ENCODE results near the gene THADA. TPM values are rescaled to one million over a fixed set of nuclear protein-coding genes. Genes with fewer than 3 reads are reported as not detected.
"Not testable (repeated sequence)": the region's sequence is repeated elsewhere in the genome, so short reads cannot be mapped to it uniquely, and the experiment has no call there.

The THADA gene
- total RNA-seq, 2 donors from 2014 or later: 23.7 to 69.5 TPM

DNA sequence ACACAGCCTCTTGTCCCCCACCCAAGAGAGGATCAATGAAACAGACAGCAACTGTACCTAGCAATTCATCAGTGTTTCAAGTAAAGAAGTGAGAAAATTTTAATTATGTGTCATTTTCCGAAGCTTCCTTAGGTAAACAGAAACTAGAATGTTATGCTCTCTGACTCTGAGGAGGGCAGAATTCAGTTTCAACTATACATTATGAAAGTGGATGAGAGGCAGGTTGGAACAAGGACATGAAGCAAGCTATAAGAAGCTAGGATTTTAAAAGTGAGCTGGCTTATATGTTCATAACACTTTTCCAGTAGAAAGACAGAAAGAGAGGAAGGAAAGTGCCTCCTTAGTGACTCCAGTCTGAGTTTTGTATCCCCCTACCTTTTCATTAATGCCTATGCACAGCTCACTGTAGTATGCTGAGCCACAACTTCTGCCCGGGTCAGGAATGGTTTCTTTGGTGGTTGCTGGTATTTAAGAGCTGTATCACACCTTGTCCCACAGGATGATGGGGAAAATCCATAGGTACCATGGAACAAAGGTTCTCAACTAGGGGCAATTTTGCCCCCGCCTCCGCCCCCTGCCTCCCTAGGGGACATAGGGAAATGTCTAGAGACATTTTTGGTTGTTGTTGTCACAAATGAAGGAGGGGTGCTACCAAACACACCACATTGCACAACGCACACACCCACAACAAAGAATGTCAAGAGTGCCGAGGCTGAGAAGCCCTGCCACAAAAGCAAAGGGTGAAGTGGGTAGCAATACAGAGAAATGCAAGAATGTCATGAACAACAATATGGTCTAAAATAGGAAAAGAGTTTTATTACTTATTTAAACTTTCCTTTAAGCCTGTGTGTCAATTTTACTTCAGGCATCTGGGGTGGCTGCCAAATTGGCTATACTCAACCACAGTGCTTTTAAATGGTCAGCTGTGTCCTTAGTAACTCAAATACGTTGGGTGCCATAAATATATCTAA, 208.5 kb downstream of the THADA start:
- ATAC-seq: peak; percentile 76 to 80
- no peak for DNase-seq (ENCODE audit: low spot score)
- Mint-ChIP-seq H3K4me1 (ENCODE audit: low read depth in 2 of 2) (peaks cover 36 to 55% of the 10 kb centered on the region in 2 donors), H3K4me3 (peak overlapping the region; percentile 27), H3K36me3 (peaks cover under 1% of the 10 kb centered on the region), H3K9me3 (no peaks in the 10 kb centered on the region), H3K27ac (peak overlapping the region; percentile 13 to 70), H3K27me3 (no peaks in the 10 kb centered on the region)

DNA sequence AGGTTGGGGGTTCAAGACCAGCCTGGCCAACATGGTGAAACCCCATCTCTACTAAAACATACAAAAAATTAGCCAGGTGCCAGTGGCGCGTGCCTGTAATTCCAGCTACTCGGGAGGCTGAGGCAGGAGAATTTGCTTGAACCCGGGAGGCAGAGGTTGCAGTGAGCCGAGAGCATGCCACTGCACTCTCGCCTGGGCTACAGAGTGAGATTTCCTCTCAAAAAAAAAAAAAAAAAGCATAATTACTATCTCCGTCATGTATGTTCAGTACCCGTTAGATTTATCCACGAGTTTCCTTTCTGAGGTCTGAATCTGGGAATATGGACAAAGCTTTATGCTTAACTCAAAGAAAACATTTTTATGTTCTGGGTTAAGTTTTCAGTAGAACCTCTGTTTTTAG, 209.2 kb downstream of the THADA start:
- Mint-ChIP-seq H3K4me3 (peak overlapping the region; percentile 27), H3K27ac (peak overlapping the region; percentile 13 to 70), H3K4me1 (ENCODE audit: low read depth in 2 of 2) (peaks cover 36 to 53% of the 10 kb centered on the region in 2 donors)
- not testable (repeated sequence) for H3K9me3 Mint-ChIP-seq; H3K36me3 Mint-ChIP-seq; DNase-seq (ENCODE audit: low spot score); H3K27me3 Mint-ChIP-seq; ATAC-seq

DNA sequence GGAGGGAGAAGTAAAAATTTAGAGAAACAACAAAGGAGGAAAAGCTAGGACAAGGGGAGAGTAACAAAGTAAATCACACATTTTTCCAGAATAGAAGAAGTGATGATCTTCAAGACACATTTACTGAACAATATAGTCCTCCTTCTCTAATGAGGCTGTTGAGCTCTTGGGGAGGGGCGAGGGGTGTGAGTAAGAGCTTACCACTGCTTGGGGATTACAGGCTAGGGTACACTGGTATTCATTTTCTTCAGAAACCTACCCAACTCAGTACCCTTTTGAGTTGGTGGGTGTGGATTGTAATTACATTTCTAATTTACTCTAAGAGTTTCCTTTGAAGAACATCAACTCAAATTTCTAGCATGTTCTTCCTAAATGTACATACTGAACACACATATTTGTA, 211.7 kb downstream of the THADA start:
- no peaks in the 10 kb centered on the region for H3K9me3 Mint-ChIP-seq
- H3K4me3 Mint-ChIP-seq: peak overlapping the region; percentile 21
- ATAC-seq (no peak), DNase-seq (ENCODE audit: low spot score) (no peak)
- no peaks in the 10 kb centered on the region for H3K36me3 Mint-ChIP-seq
- H3K4me1 Mint-ChIP-seq (ENCODE audit: low read depth in 2 of 2): peaks cover 25 to 40% of the 10 kb centered on the region in 2 donors
- no peaks in the 10 kb centered on the region for H3K27me3 Mint-ChIP-seq
- peak overlapping the region; percentile 2 to 24 for H3K27ac Mint-ChIP-seq

DNA sequence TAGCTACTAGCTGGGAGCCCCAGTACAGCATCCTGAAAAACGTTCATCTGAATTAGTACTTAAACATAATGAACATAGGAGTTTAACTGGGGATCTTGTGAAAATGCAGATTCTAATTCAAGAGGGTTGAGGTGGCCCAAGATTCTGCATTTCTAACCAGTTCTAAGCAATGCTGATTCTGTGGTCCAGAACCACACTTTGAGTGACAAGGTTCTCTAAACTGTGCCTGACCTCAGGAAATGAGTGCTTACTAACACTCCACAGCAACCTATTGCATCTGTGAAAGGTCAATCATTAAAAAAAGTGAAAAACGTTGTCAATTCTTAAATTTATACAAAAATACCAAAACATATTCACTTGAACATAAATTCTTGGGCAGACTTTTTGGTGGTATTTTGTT, 212.3 kb downstream of the THADA start:
- H3K9me3 Mint-ChIP-seq: no peaks in the 10 kb centered on the region
- peaks cover 21 to 34% of the 10 kb centered on the region in 2 donors for H3K4me1 Mint-ChIP-seq (ENCODE audit: low read depth in 2 of 2)
- ATAC-seq: peak in 1 of 2 donors; percentile 72
- no peak for DNase-seq (ENCODE audit: low spot score)
- H3K27me3 Mint-ChIP-seq: no peaks in the 10 kb centered on the region
- no peak overlapping the region for H3K4me3 Mint-ChIP-seq
- peak overlapping the region; percentile 2 to 24 for H3K27ac Mint-ChIP-seq
- H3K36me3 Mint-ChIP-seq: no peaks in the 10 kb centered on the region

DNA sequence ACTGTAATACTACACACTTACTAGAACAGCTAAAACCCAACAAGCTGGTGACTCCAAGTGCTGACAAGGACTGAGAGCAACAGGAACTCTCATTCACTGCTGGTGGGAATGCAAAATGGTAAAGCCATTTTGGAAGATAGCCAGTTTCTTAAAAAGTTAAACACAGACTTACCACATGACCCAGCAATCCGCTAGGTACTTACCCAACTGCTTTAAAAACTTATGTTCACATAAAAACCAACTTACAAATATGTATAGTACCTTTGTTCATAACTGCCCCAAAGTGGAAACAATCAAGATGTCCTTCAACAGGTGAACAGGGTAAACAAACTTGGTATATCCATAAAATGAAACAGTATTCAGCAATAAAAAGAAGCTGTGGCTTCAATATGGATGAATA, 216.3 kb downstream of the THADA start:
- H3K4me3 Mint-ChIP-seq: no peak overlapping the region
- no peaks in the 10 kb centered on the region for H3K9me3 Mint-ChIP-seq
- no peaks in the 10 kb centered on the region for H3K27me3 Mint-ChIP-seq
- DNase-seq (ENCODE audit: low spot score) (no peak), ATAC-seq (no peak)
- no peak overlapping the region for H3K27ac Mint-ChIP-seq
- peaks cover 5% of the 10 kb centered on the region for H3K36me3 Mint-ChIP-seq
- H3K4me1 Mint-ChIP-seq (ENCODE audit: low read depth in 2 of 2): peaks cover 11% of the 10 kb centered on the region in 2 donors

DNA sequence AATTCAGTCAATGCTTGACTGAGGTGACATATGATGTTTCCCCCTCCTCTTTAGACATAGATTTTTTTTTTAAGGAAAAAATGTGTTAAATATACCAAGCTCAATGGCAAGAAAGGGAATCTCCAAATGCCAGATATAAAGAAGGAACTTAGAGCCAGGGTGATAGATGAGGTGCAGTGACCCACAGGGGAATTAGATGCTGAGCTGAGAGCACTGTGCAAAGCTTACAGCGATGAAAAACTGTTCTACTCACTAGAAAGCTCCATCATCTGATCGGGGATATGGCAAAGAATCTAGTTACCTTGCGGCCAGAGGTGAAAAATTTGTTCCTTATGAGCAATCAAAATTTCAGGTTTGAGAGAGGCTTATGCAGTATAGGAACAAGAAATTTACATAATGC, 218.5 kb downstream of the THADA start:
- DNase-seq (ENCODE audit: low spot score): no peak
- Mint-ChIP-seq H3K27ac (no peak overlapping the region), H3K4me3 (no peak overlapping the region), H3K27me3 (no peaks in the 10 kb centered on the region), H3K36me3 (peaks cover 5% of the 10 kb centered on the region), H3K9me3 (no peaks in the 10 kb centered on the region), H3K4me1 (ENCODE audit: low read depth in 2 of 2) (peaks cover 0 to 3% of the 10 kb centered on the region in 2 donors)
- no peak for ATAC-seq

DNA sequence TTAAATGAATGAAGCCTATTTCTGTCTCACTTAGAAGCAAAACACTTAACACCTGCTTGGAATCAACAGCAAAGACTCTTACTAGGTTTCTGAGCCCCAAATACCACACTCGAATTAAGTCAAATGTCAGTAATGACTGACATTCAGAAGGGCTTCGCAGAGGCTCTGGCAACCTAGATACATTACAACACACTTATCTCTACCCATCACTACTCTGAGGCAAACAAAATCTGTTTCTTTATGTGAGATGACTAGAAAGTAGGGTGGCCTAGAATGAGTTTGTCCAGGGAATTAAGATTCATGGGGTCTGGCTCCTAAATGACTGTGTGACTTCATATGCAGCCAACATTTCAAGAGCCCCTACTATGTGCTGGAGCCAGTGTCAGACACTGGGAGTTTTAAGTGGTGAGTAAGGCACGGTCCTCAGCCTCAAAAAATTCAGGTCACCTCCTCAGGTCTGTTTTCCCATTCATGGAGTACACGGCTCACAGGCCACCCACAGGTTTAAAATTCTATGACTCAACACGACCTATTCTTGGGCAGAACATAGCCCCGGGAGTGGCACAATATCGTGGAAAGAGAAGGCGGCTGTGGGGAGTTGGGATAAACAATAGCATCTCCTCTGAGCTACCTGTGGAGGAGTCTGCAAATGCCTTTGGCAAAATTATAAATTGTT, 219.2 kb downstream of the THADA start:
- Mint-ChIP-seq H3K4me3 (no peak overlapping the region), H3K27me3 (no peaks in the 10 kb centered on the region), H3K4me1 (ENCODE audit: low read depth in 2 of 2) (peaks cover 0 to 3% of the 10 kb centered on the region in 2 donors), H3K27ac (no peak overlapping the region), H3K36me3 (peaks cover 5% of the 10 kb centered on the region), H3K9me3 (no peaks in the 10 kb centered on the region)
- ATAC-seq: no peak
- DNase-seq (ENCODE audit: low spot score): no peak

DNA sequence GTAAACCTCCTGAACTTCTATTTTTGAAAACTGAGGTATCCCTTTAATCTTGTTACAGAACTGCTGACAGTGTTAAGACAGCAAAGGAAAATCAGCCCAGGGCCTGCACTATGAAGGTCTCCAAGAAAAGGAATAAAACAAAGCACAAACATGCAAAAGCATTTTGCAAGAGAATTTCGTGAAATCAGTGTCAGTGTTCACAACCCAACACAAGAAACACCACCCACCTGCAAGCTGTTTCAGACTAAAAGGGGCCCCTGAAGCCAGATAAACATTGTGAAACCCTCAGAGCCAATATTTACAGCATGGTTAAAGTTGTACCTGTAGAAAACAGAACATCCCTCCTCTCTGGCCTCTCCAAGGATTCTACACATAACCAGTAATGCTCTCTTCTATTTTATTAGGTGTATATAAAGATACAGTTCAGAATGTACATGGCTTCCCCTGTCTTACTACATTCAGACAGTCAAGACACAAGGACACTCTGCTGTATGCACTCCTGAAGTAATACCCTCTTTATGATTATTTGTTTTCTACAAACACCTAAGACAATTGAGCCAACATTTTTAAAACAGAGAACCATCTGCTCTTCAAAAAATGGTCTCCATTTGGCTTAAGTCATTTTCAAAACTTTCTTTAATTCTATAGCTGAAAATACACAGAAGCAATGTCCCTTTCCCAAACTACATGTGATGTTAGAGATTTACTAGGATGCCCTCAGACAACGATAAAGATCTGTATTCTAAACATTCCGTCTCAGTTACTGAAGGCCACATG, 219.9 kb downstream of the THADA start:
- Mint-ChIP-seq H3K27me3 (no peaks in the 10 kb centered on the region), H3K36me3 (peaks cover 5% of the 10 kb centered on the region), H3K9me3 (no peaks in the 10 kb centered on the region), H3K27ac (no peak overlapping the region), H3K4me1 (ENCODE audit: low read depth in 2 of 2) (peaks cover 0 to 3% of the 10 kb centered on the region in 2 donors), H3K4me3 (no peak overlapping the region)
- ATAC-seq: no peak
- DNase-seq (ENCODE audit: low spot score): no peak

DNA sequence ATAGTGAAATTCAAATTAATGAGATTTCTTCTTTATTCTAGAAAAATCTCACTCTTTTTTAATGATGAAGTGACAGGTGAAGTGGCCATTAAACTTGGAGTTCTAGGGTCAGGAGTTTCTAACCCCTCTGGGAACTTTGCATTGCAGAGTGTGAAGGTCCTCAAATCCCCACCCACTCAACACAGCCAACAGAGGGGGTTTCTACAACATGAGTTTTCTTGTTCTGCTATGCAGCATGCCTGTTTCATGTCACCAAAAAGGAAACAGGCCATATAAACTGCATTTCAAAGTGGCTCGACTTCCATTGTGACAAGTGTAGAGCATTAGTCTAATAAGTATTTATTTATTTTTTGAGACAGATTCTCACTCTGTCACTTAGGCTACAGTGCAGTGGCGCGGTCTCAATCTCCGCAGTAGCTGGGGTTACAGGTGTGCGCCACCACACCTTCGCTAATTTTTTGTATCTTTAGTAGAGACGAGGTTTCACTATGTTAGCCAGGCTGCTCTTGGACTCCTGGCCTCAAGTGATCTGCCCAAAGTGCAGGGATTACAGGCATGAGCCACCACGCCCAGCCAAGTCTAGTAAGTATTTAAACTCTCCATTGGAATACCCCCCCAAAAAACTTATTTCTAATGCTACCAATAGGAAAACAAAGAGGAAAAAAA, 223.3 kb downstream of the THADA start:
- H3K36me3 Mint-ChIP-seq: peaks cover under 1% of the 10 kb centered on the region
- H3K4me1 Mint-ChIP-seq (ENCODE audit: low read depth in 2 of 2): peaks cover 9 to 17% of the 10 kb centered on the region in 2 donors
- ATAC-seq: no peak
- H3K27ac Mint-ChIP-seq: no peak overlapping the region
- no peaks in the 10 kb centered on the region for H3K27me3 Mint-ChIP-seq
- H3K9me3 Mint-ChIP-seq: no peaks in the 10 kb centered on the region
- no peak overlapping the region for H3K4me3 Mint-ChIP-seq
- no peak for DNase-seq (ENCODE audit: low spot score)

DNA sequence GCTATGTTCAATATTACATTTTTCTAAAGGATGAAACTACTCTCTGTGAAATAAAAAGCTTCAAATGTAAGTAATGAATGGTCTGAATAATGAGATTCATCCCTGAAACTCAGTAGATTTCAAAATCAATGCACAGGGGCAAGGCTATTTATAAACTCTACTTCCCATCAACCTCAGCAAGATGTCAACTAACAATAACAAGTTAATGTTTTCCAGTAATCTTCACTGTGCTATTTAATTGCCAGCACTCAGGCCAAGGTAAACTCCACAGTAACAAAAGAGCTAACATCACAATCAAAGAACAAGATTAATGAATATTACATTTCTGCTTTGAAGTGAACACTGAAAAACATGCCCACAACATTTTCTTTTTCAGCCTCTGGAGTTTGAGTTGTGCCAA, 225.1 kb downstream of the THADA start:
- Mint-ChIP-seq H3K36me3 (no peaks in the 10 kb centered on the region), H3K27ac (no peak overlapping the region), H3K4me1 (ENCODE audit: low read depth in 2 of 2) (peaks cover 11 to 27% of the 10 kb centered on the region in 2 donors), H3K4me3 (no peak overlapping the region), H3K9me3 (no peaks in the 10 kb centered on the region), H3K27me3 (no peaks in the 10 kb centered on the region)
- ATAC-seq: no peak
- no peak for DNase-seq (ENCODE audit: low spot score)

DNA sequence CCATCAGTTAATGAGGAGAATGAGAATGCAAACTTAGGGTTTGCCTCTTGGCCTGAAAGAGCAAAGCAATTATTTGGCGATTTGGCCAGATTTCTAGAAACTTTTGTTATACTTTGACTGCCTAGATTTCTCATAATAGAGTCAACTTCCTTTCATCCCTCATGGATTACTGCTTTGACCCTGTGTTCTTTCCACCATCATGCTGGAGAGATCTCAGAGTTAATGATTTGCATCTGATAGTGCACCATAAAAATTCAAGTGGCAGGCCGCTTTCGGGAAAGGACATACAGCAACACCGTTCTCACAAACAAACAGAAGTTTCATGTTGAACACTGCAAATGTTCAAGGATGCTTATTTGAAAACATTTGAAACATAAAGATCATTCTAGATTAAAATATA, 225.7 kb downstream of the THADA start:
- Mint-ChIP-seq H3K4me1 (ENCODE audit: low read depth in 2 of 2) (peaks cover 11 to 27% of the 10 kb centered on the region in 2 donors), H3K36me3 (no peaks in the 10 kb centered on the region), H3K27ac (no peak overlapping the region), H3K4me3 (no peak overlapping the region), H3K27me3 (no peaks in the 10 kb centered on the region), H3K9me3 (no peaks in the 10 kb centered on the region)
- no peak for ATAC-seq
- no peak for DNase-seq (ENCODE audit: low spot score)

DNA sequence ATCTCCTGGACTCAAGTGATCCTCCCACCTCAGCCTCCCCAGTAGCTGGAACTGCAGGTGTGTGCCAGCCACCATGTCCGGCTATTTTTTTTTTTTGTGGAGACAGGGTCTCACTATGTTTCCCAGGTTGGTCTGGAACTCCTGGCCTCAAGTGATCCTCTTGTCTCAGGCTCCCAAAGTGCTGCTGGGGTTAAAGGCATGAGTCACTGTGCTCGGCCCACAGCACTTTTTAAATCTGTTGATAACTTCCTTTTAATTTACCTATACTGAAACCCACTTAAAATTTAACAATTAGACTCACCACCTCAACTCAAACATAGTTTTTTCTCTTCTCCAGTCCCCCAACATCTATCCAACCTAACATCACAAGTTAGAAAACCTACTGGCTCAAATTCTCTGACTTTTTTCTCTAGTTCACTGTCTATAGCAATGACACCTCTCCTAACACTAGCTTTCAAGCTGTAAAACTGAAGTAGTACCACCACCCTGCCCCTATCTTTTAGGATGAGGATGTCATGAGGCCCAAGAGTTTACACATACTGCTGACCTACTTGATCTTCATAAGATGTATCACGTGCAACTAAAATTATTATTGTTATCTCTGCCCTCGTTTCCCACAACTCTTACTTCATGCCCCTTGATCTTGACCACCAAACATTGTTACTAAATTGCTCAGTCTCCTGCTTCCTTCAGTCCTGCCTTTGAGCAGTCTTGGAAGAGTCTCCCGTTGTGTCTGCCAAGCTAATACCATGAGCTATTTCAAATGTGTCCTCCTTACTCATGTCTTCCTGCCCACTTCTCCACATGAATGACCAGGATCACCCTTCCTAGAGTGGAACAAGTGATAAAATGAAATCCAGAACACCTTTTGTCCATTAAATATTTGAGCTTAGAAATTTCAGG, 227.1 kb downstream of the THADA start:
- peak overlapping the region in 1 of 2 donors; percentile 2 for H3K27ac Mint-ChIP-seq

More for the DNA sequence above, 227.1 kb downstream of the THADA start:
- DNase-seq (ENCODE audit: low spot score) (no peak), ATAC-seq (no peak)
- Mint-ChIP-seq H3K27me3 (no peaks in the 10 kb centered on the region), H3K4me3 (no peak overlapping the region), H3K36me3 (no peaks in the 10 kb centered on the region), H3K9me3 (no peaks in the 10 kb centered on the region), H3K4me1 (ENCODE audit: low read depth in 2 of 2) (peaks cover 14 to 27% of the 10 kb centered on the region in 2 donors)
